A673 (cell line): ENCODE measurements around the gene GPR158.

Source experiments
- CTCF ChIP-seq: fragments of 300-800, 200-600 bp; sonication (generic); conservative IDR thresholded peaks from 2 replicates; pipeline ENCODE4 v1.5.1; 2017; ENCODE audit warnings: low read depth, mild to moderate bottlenecking, antibody characterized with exemption, low read length, moderate library complexity, mixed read lengths
- EZH2 ChIP-seq: fragments of 200-600 bp; sonication (generic); IDR thresholded peaks from 2 replicates; pipeline ENCODE4 v1.6.1; 2017; ENCODE audit warnings: borderline replicate concordance, low read depth, mild to moderate bottlenecking, mixed read lengths, antibody characterized with exemption, low read length; ENCODE audit not compliant: poor library complexity, severe bottlenecking

GRCh38 chr10:25125201-25125611, 49.6 kb upstream of the GPR158 start:
- TF ChIP-seq CTCF, result no peak
- TF ChIP-seq EZH2, result no peak
